DND-41 (cell line): ENCODE results near the gene TARS1.
A peak's percentile ranks its signal among the peaks of the same experiment; 100 is the strongest.
"Not testable (repeated sequence)": the region's sequence is repeated elsewhere in the genome, so short reads cannot be mapped to it uniquely, and the experiment has no call there.

Experiments
- ATAC-seq: fragments of 200-7000 bp; cut with Tn5 transposase; 3 replicates; pipeline ENCODE4 v1.9.1; 2021; ENCODE audit warnings: low read depth; ENCODE audit not compliant: insufficient read depth
- DNase-seq: peaks from one replicate; pipeline ENCODE4 v3.0.0-alpha.2; 2020
- H2AFZ ChIP-seq: 2 replicates; pipeline ENCODE4 v1.6.0; 2012; ENCODE audit warnings: low read depth, low read length
- H3K27ac ChIP-seq: 2 replicates; pipeline ENCODE4 v1.5.1; 2012; ENCODE audit warnings: low read length, inconsistent platforms
- H3K27me3 ChIP-seq: fragments of 200-600 bp; sonication (generic); 2 replicates; pipeline ENCODE4 v1.6.0; 2012; ENCODE audit warnings: low read length, mild to moderate bottlenecking, inconsistent platforms; ENCODE audit not compliant: insufficient read depth, poor library complexity
- H3K36me3 ChIP-seq: 2 replicates; pipeline ENCODE4 v1.5.1; 2012; ENCODE audit warnings: low read length, inconsistent platforms; ENCODE audit not compliant: insufficient read depth
- H3K4me1 ChIP-seq: 2 replicates; pipeline ENCODE4 v1.5.1; 2012; ENCODE audit warnings: mild to moderate bottlenecking, low read length; ENCODE audit not compliant: insufficient read depth
- H3K4me2 ChIP-seq: 2 replicates; pipeline ENCODE4 v1.6.0; 2012; ENCODE audit warnings: mild to moderate bottlenecking, moderate library complexity, low read length, inconsistent platforms; ENCODE audit not compliant: insufficient read depth
- H3K4me3 ChIP-seq, 2 experiments: fragments of 200-600 bp in 1 of 2; shearing (Covaris generic) in 1 of 2; 2 replicates each; pipeline ENCODE4 v1.5.1; 2012 to 2016; ENCODE audit warnings: inconsistent platforms in 2 of 2, low read length in 2 of 2, mild to moderate bottlenecking in 2 of 2, low read depth in 1 of 2, moderate library complexity in 1 of 2
- H3K79me2 ChIP-seq: 2 replicates; pipeline ENCODE4 v1.6.0; 2012; ENCODE audit warnings: low read length, inconsistent platforms; ENCODE audit not compliant: insufficient read depth
- H3K9ac ChIP-seq: 2 replicates; pipeline ENCODE4 v1.6.0; 2012; ENCODE audit warnings: low read depth, mild to moderate bottlenecking, inconsistent platforms, low read length, moderate library complexity
- H3K9me3 ChIP-seq: 2 replicates; pipeline ENCODE4 v1.5.1; 2012; ENCODE audit warnings: low read length, moderate library complexity, mild to moderate bottlenecking, inconsistent platforms; ENCODE audit not compliant: insufficient read depth, severe bottlenecking
- H4K20me1 ChIP-seq: 2 replicates; pipeline ENCODE4 v1.6.0; 2012; ENCODE audit warnings: low read length; ENCODE audit not compliant: insufficient read depth
- CTCF ChIP-seq: IDR thresholded peaks from 2 replicates; pipeline ENCODE4 v1.5.1; 2012; ENCODE audit warnings: borderline replicate concordance, low read length, moderate library complexity, mild to moderate bottlenecking; ENCODE audit not compliant: poor library complexity, severe bottlenecking; ENCODE audit errors: extremely low read depth
- EZH2 ChIP-seq: IDR thresholded peaks from 3 replicates; pipeline ENCODE4 v1.6.1; 2012; ENCODE audit warnings: borderline replicate concordance, low read depth, mild to moderate bottlenecking, moderate library complexity, low read length, inconsistent platforms; ENCODE audit not compliant: severe bottlenecking

TARS1 gene

DNA sequence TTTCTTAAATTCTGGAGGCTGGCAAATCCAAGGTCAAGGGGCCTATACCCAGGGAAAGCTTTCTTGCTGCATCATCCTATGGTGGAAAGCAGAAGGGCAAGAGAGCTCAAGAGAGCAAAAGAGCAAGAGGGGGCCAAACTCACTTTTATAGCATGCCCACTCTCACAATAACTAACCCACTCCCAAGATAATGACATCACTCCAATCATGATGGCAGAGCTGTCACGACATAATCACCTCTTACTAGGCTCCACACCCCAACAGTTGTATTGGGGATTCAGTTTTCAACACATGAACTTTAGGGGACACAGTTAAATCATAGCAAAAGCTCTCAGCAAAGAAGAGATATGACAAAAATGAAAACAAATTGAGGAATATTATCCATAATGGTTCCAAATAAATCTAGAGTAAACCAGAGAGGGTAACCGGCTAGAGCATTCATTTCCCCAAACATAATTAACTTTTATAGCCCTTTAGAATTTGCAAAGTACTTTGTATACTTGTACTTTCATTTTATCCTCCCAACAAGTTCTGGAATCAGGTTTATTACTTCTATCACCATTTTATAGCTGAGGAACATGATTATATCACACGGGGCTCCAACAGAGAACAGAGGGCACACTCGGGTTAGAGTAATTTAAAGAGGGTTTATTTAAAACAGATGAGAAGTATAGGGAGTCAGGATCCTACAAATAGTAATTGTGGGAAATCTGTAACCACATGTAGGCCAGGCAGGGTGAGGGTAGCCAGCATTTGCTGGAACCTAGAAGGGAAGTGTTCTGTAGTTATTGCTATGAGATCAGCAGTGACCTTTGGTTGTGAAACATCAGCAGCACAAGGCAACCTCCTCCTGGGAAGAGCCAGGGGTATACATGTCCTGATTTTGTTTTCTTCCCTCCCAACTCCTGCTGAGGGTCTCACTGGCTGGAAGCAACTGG, 7.2 kb upstream of the TARS1 start:
- H3K36me3 ChIP-seq, result no peaks in the 10 kb centered on the region
- H3K9me3 ChIP-seq, result peaks cover 2% of the 10 kb centered on the region
- no peak for DNase-seq
- no peak overlapping the region for H3K9ac ChIP-seq
- H3K4me3 ChIP-seq, result no peak overlapping the region
- ATAC-seq, result no peak
- TF ChIP-seq CTCF (no peak), EZH2 (no peak)
- H3K27ac ChIP-seq, result no peak overlapping the region
- H3K79me2 ChIP-seq, result peaks cover under 1% of the 10 kb centered on the region; the same call in 1 of the 2 replicates
- no peak overlapping the region for H3K4me2 ChIP-seq
- H3K4me1 ChIP-seq, result peaks cover 12% of the 10 kb centered on the region
- no peaks in the 10 kb centered on the region for H4K20me1 ChIP-seq
- H3K27me3 ChIP-seq, result no peaks in the 10 kb centered on the region
- no peak overlapping the region for H2AFZ ChIP-seq

DNA sequence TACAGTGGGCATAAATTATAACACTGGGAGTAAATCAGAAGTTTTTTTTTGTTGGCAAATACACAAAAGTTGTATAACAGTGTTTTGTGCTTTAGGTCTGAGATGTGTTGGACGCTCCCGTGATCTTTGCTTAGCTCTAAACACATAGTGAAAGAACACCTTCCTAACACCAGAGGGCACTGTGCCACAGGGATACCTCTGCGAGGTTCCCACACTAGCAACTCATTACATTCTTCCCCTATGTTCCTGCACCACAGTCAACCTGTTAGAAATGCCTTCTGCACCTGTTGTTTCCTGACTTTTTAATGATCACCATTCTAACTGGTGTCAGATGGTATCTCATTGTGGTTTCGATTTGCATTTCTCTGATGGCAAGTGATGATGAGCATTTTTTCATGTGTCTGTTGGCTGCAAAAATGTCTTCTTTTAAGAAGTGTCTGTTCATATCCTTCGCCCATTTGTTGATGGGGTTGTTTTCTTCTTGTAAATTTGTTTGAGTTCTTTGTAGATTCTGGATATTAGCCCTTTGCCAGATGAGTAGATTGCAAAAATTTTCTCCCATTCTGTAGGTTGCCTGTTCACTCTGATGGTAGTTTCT, 4.8 kb upstream of the TARS1 start:
- H3K9ac ChIP-seq, H3K9me3 ChIP-seq, H3K4me3 ChIP-seq, H3K27me3 ChIP-seq, H3K27ac ChIP-seq, H3K36me3 ChIP-seq, H4K20me1 ChIP-seq: not testable (repeated sequence)
- H2AFZ ChIP-seq, result 0 out of 2 replicates have a peak overlapping the region, but pooled peaks have one; percentile 47
- peaks cover 26% of the 10 kb centered on the region for H3K4me1 ChIP-seq
- TF ChIP-seq CTCF, result peak; percentile 86
- DNase-seq, result peak; percentile 76
- peaks cover 21% of the 10 kb centered on the region for H3K79me2 ChIP-seq
- peak overlapping the region; percentile 41; the same call in 1 of the 2 replicates for H3K4me2 ChIP-seq
- ATAC-seq, result peak; percentile 64

GRCh38 chr5:33438996-33439395, 1.8 kb upstream of the TARS1 start:
- peak overlapping the region in 1 of 2 experiments; percentile 89; a peak in 3 of 4 replicates for H3K4me3 ChIP-seq
- H3K9ac ChIP-seq, result peak overlapping the region; percentile 88
- peaks cover 50% of the 10 kb centered on the region for H3K79me2 ChIP-seq

More at GRCh38 chr5:33438996-33439395, 1.8 kb upstream of the TARS1 start:
- H2AFZ ChIP-seq, result no peak overlapping the region
- H3K9me3 ChIP-seq, result no peaks in the 10 kb centered on the region
- peaks cover 47% of the 10 kb centered on the region for H3K4me1 ChIP-seq
- H4K20me1 ChIP-seq, result peaks cover 16% of the 10 kb centered on the region; the same call in 1 of the 2 replicates
- H3K4me2 ChIP-seq, result peak overlapping the region; percentile 79
- ATAC-seq, result no peak
- H3K27me3 ChIP-seq, result no peaks in the 10 kb centered on the region
- DNase-seq, result no peak
- TF ChIP-seq EZH2 (no peak), CTCF (no peak)
- H3K36me3 ChIP-seq, result peaks cover 10% of the 10 kb centered on the region
- H3K27ac ChIP-seq, result no peak overlapping the region
